Stomach (tissue), 9 donors: ENCODE measurements around the gene DCC. TPM values are rescaled to one million over a fixed set of nuclear protein-coding genes. Genes with fewer than 3 reads are reported as not detected.

Experiments used
- DNase-seq, 2 donors: peaks; one replicate each; pipeline versions ENCODE4 v3.0.0 to v3.0.0-alpha.2; 2013 to 2019
- H3K27ac ChIP-seq, 5 donors: fragments of 200-600 bp in 4 of 5; sonication (generic) in 4 of 5; one replicate each; pipeline ENCODE4 v1.5.1; 2013 to 2019; ENCODE audit warnings: mild to moderate bottlenecking in 1 of 5, moderate library complexity in 1 of 5
- H3K27me3 ChIP-seq, 3 donors: fragments of 200-600 bp; sonication (generic); one replicate each; pipeline ENCODE4 v1.5.1; 2017 to 2019; ENCODE audit warnings: mixed run types in 1 of 3
- H3K36me3 ChIP-seq, 4 donors: fragments of 200-600 bp; sonication (generic); 1 replicate in 3 of 4; 2 replicates in 1 of 4; pipeline ENCODE4 v1.5.1; 2016 to 2019
- H3K4me1 ChIP-seq, 4 donors: fragments of 200-600 bp; sonication (generic); one replicate each; pipeline ENCODE4 v1.5.1; 2016 to 2019
- H3K4me3 ChIP-seq, 4 donors: fragments of 200-600 bp; sonication (generic) in 3 of 4; one replicate each; pipeline ENCODE4 v1.5.1; 2016 to 2019; ENCODE audit warnings: mild to moderate bottlenecking in 1 of 4
- H3K9me3 ChIP-seq, 4 donors: fragments of 200-600 bp; sonication (generic); one replicate each; pipeline ENCODE4 v1.5.1; 2016 to 2019
- EP300 ChIP-seq: sonication (generic); formaldehyde crosslinking; IDR thresholded peaks from one replicate; pipeline ENCODE4 v1.6.1; 2017; ENCODE audit warnings: antibody characterized with exemption
- POLR2A ChIP-seq, 4 donors: fragments of 450-650 bp; IDR thresholded peaks; one replicate each; pipeline ENCODE4 v1.6.1; 2016; ENCODE audit warnings: antibody characterized with exemption in 4 of 4, control low read depth in 2 of 4, mild to moderate bottlenecking in 1 of 4, moderate library complexity in 1 of 4
- POLR2AphosphoS5 ChIP-seq, 3 donors: sonication (generic); formaldehyde crosslinking; IDR thresholded peaks; one replicate each; pipeline ENCODE4 v1.6.1; 2016; ENCODE audit warnings: antibody characterized with exemption in 3 of 3
- WGBS, 5 donors: extraction: QIAGEN DNeasy Blood & Tissue Kit in 3 of 5; methylation state at CpG; one replicate each; pipeline versions ENCODE4 v1.1.5 to v1.1.7; 2013 to 2018; 5-methylcytosine and 5-hydroxymethylcytosine counted together
- intact Hi-C: fragments of 100-400 bp; cut with DNase I; formaldehyde crosslinking; loops from one replicate; pipeline ENCODE4 v1.15.1; 2023; ENCODE audit warnings: low total_unique reads
- polyA plus RNA-seq, 3 donors: library from polyadenylated mRNA; stranded (reverse); fragments of 200-250 nt; gene quantifications; one replicate each; pipeline ENCODE4 v1.2.3, GENCODE V29; 2013
- total RNA-seq, 5 donors: library from RNA; depleted of rRNA; stranded (reverse); fragments of >200 nt; gene quantifications; one replicate each; pipeline versions ENCODE4 v1.1.0 to v1.2.3, GENCODE V29; 2014 to 2016
- TF ChIP-seq, protein P1 (sequence below), 7 experiments: fragments of 450-650 bp in 4 of 7; fragments of 200-600 bp in 3 of 7; sonication (generic) in 3 of 7; IDR thresholded peaks; one replicate each; pipeline ENCODE4 v1.5.1; 2016 to 2019; ENCODE audit warnings: antibody characterized with exemption in 7 of 7, control low read depth in 2 of 7, mild to moderate bottlenecking in 1 of 7
- donor health status: healthy with polysubstance abuse.
- donor health status: Bipolar disorder and iron deficiency.
- donor health status: healthy.

DCC gene
- total and polyA plus RNA-seq, 8 donors: 0.58 to 1.7 TPM; not detected in 6

DNA sequence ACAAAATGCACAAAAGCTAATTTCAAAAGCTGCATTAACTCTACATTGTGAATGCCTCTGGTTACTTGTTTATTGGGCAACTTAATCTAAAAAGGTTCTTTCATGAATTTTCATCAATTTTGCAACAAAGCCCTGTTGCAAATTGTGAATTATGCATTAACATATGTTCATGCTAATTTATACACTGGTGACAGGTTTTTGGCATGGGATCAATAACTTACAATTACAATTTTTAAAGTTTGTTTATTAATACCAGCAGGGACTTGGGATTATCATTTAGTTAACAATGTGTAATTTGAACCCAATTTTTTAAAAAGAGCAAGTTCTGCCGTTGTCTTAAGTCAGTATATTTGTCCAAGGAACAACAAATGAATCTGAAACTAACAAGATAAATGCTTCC, 183.6 kb downstream of the DCC start:
- intact Hi-C loops: no loop called here
- no peak for DNase-seq
- H3K27ac ChIP-seq: no peak overlapping the region
- no peaks in the 10 kb centered on the region for H3K4me1 ChIP-seq
- no peak overlapping the region for H3K4me3 ChIP-seq
- no peaks in the 10 kb centered on the region for H3K9me3 ChIP-seq
- H3K36me3 ChIP-seq: no peaks in the 10 kb centered on the region
- no peaks in the 10 kb centered on the region for H3K27me3 ChIP-seq
- TF ChIP-seq POLR2A (IDR thresholded peaks at IDR 0.05): no peak
- TF ChIP-seq POLR2AphosphoS5 (IDR thresholded peaks at IDR 0.05): no peak
- no peak for TF ChIP-seq EP300
- TF ChIP-seq, protein P1, sequence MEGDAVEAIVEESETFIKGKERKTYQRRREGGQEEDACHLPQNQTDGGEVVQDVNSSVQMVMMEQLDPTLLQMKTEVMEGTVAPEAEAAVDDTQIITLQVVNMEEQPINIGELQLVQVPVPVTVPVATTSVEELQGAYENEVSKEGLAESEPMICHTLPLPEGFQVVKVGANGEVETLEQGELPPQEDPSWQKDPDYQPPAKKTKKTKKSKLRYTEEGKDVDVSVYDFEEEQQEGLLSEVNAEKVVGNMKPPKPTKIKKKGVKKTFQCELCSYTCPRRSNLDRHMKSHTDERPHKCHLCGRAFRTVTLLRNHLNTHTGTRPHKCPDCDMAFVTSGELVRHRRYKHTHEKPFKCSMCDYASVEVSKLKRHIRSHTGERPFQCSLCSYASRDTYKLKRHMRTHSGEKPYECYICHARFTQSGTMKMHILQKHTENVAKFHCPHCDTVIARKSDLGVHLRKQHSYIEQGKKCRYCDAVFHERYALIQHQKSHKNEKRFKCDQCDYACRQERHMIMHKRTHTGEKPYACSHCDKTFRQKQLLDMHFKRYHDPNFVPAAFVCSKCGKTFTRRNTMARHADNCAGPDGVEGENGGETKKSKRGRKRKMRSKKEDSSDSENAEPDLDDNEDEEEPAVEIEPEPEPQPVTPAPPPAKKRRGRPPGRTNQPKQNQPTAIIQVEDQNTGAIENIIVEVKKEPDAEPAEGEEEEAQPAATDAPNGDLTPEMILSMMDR (IDR thresholded peaks at IDR 0.05): no peak
- WGBS, 5 donors: 21 to 49% (median 31%) methylated on average over 1 of the region's 1 CpG

GRCh38 chr18:52531836-52532235, 191.8 kb downstream of the DCC start:
- no peak overlapping the region for H3K4me3 ChIP-seq
- intact Hi-C loops: no loop called here
- H3K9me3 ChIP-seq: no peaks in the 10 kb centered on the region
- WGBS, 5 donors: 85 to 95% (median 91%) methylated on average over 2 of the region's 2 CpGs
- H3K27ac ChIP-seq: no peak overlapping the region
- H3K27me3 ChIP-seq: peaks cover 0 to 4% (median 0%) of the 10 kb centered on the region in 3 donors
- TF ChIP-seq POLR2AphosphoS5 (IDR thresholded peaks at IDR 0.05): no peak
- TF ChIP-seq EP300: no peak
- TF ChIP-seq, protein P1 (IDR thresholded peaks at IDR 0.05): no peak
- no peak for TF ChIP-seq POLR2A (IDR thresholded peaks at IDR 0.05)
- no peak for DNase-seq
- H3K36me3 ChIP-seq: no peaks in the 10 kb centered on the region
- H3K4me1 ChIP-seq: no peaks in the 10 kb centered on the region

GRCh38 chr18:52536039-52536438, 196.0 kb downstream of the DCC start:
- 67 to 77% (median 72%) methylated on average over 6 of the region's 6 CpGs for WGBS, 5 donors
- no peaks in the 10 kb centered on the region for H3K9me3 ChIP-seq
- intact Hi-C loops: no loop called here

DNA sequence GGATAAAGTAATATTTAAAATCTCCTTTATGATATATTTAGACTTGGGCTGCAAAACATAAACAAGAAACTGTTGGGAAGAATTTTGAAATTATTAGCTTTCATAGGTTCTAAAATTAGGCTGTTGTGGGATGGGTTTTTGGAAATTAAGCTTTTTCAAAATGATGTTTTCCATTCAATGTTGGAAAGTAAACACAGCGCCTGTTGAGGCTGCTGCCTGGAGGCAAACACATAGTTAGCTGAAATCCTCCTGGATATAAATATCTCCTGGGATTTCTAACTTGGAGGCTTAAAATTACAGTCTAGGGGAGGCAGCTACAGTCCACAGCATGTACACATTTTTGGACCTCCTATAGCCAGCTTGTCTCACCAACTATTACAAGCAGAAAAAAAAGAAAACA, 197.3 kb downstream of the DCC start:
- Histone ChIP-seq H3K27me3 (peaks cover 0 to 4% (median 0%) of the 10 kb centered on the region in 3 donors), H3K4me3 (no peak overlapping the region), H3K27ac (no peak overlapping the region), H3K4me1 (no peaks in the 10 kb centered on the region), H3K9me3 (no peaks in the 10 kb centered on the region), H3K36me3 (no peaks in the 10 kb centered on the region)
- 52 to 72% (median 64%) methylated on average over 1 of the region's 1 CpG for WGBS, 5 donors
- intact Hi-C loops: no loop called here
- DNase-seq: peak in 1 of 2 donors; percentile 16
- TF ChIP-seq EP300 (no peak), POLR2A (IDR thresholded peaks at IDR 0.05) (no peak), POLR2AphosphoS5 (IDR thresholded peaks at IDR 0.05) (no peak)
- TF ChIP-seq, protein P1 (IDR thresholded peaks at IDR 0.05): no peak

More at GRCh38 chr18:52536039-52536438, 196.0 kb downstream of the DCC start:
- DNase-seq: no peak
- no peak overlapping the region for H3K4me3 ChIP-seq
- H3K27me3 ChIP-seq: peaks cover 0 to 4% (median 0%) of the 10 kb centered on the region in 3 donors
- no peak overlapping the region for H3K27ac ChIP-seq
- TF ChIP-seq POLR2A (IDR thresholded peaks at IDR 0.05) (no peak), EP300 (no peak), POLR2AphosphoS5 (IDR thresholded peaks at IDR 0.05) (no peak)
- TF ChIP-seq, protein P1 (IDR thresholded peaks at IDR 0.05): no peak
- H3K4me1 ChIP-seq: no peaks in the 10 kb centered on the region
- H3K36me3 ChIP-seq: no peaks in the 10 kb centered on the region
